ENCODE data around the gene PLEKHG4B.
A peak's percentile ranks its signal among the peaks of the same experiment; 100 is the strongest.
"Not testable (repeated sequence)": the region's sequence is repeated elsewhere in the genome, so short reads cannot be mapped to it uniquely, and the experiment has no call there.

The PLEKHG4B gene

GRCh38 chr5:195401-196160 is 103.6 kb downstream of the PLEKHG4B start:
- Histone ChIP-seq H3K36me3 (ENCODE audit: control insufficient read depth, insufficient read depth, low read length) (no peaks in the 10 kb centered on the region), H3K27me3 (replicated peaks; ENCODE audit: control insufficient read depth, insufficient read depth, low read length) (no peaks in the 10 kb centered on the region; the same call in 1 of the 2 replicates), H3K4me3 (replicated peaks; ENCODE audit: low read depth, low read length) (no peak overlapping the region)
- TF ChIP-seq CTCF (IDR thresholded peaks at IDR 0.05; ENCODE audit: insufficient read depth, low read length, poor library complexity, severe bottlenecking), result peak; percentile 10
- no peak for DNase-seq (ENCODE audit: extremely low read depth, insufficient read length)

DNA sequence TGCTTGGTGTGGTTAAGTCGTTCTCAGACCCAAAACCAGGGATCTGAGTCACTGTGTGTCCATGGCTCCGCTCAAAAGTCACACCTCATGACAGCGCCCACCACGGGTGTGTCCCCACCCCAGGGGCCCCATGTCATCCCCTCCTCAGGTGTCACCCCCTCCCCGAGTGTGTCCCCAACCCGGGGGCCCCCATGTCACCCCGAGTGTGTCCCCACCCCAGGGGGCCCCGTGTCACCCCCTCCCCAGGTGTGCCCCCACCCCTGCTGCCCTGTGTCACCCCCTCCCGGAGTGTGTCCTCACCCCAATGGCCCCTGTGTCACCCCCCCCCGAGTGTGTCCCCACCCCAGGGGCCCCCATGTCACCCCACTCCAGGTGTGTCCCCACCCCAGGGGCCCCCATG is 104.4 kb downstream of the PLEKHG4B start:
- Histone ChIP-seq H3K27me3 (replicated peaks; ENCODE audit: control insufficient read depth, insufficient read depth, low read length) (no peaks in the 10 kb centered on the region; the same call in 1 of the 2 replicates), H3K4me3 (replicated peaks; ENCODE audit: low read depth, low read length) (no peak overlapping the region), H3K36me3 (ENCODE audit: control insufficient read depth, insufficient read depth, low read length) (no peaks in the 10 kb centered on the region)
- no peak for TF ChIP-seq CTCF (IDR thresholded peaks at IDR 0.05; ENCODE audit: insufficient read depth, low read length, poor library complexity, severe bottlenecking)
- no peak for DNase-seq (ENCODE audit: extremely low read depth, insufficient read length)

DNA sequence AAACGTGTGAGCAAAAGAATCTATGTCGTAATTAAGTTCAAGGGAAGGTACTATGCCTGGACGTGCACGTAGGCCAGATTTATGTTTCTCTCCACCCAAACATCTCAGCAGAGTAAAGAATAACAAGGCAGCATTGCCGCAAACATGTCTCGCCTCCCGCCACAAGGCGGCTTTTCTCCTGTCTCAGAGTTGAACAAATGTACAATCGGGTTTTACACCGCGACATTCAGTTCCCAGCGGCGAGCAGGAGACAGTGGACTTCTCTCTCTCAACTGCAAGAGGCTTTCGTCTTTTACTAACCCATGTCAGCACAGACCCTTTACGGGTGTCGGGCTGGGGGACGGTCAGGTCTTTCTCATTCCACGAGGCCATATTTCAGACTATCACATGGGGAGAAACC is 105.1 kb downstream of the PLEKHG4B start:
- H3K27me3 ChIP-seq (replicated peaks; ENCODE audit: control insufficient read depth, insufficient read depth, low read length); H3K4me3 ChIP-seq (replicated peaks; ENCODE audit: low read depth, low read length); DNase-seq (ENCODE audit: extremely low read depth, insufficient read length); H3K36me3 ChIP-seq (ENCODE audit: control insufficient read depth, insufficient read depth, low read length): not testable (repeated sequence)

GRCh38 chr5:197892-198489 is 106.0 kb downstream of the PLEKHG4B start:
- Histone ChIP-seq H3K27me3 (replicated peaks; ENCODE audit: control insufficient read depth, insufficient read depth, low read length) (no peaks in the 10 kb centered on the region; the same call in 1 of the 2 replicates), H3K36me3 (ENCODE audit: control insufficient read depth, insufficient read depth, low read length) (no peaks in the 10 kb centered on the region), H3K4me3 (replicated peaks; ENCODE audit: low read depth, low read length) (no peak overlapping the region)
- no peak for DNase-seq (ENCODE audit: extremely low read depth, insufficient read length)
- no peak for TF ChIP-seq CTCF (IDR thresholded peaks at IDR 0.05; ENCODE audit: insufficient read depth, low read length, poor library complexity, severe bottlenecking)

GRCh38 chr5:198516-199196 is 106.7 kb downstream of the PLEKHG4B start:
- TF ChIP-seq CTCF (IDR thresholded peaks at IDR 0.05; ENCODE audit: insufficient read depth, low read length, poor library complexity, severe bottlenecking), result no peak
- H3K36me3 ChIP-seq (ENCODE audit: control insufficient read depth, insufficient read depth, low read length), result peaks cover 1% of the 10 kb centered on the region; the same call in 1 of the 2 replicates
- DNase-seq (ENCODE audit: extremely low read depth, insufficient read length), result no peak
- H3K4me3 ChIP-seq (replicated peaks; ENCODE audit: low read depth, low read length), result no peak overlapping the region
- H3K27me3 ChIP-seq (replicated peaks; ENCODE audit: control insufficient read depth, insufficient read depth, low read length), result no peaks in the 10 kb centered on the region; the same call in 1 of the 2 replicates
